ENCODE measurements around the gene BLID. TPM values are rescaled to one million over a fixed set of nuclear protein-coding genes. Genes with fewer than 3 reads are reported as not detected.

BLID gene
- total and polyA plus RNA-seq, 2 of the 4 experiments (the other 2 are of a cell fraction): 0.24 to 30.8 TPM

DNA sequence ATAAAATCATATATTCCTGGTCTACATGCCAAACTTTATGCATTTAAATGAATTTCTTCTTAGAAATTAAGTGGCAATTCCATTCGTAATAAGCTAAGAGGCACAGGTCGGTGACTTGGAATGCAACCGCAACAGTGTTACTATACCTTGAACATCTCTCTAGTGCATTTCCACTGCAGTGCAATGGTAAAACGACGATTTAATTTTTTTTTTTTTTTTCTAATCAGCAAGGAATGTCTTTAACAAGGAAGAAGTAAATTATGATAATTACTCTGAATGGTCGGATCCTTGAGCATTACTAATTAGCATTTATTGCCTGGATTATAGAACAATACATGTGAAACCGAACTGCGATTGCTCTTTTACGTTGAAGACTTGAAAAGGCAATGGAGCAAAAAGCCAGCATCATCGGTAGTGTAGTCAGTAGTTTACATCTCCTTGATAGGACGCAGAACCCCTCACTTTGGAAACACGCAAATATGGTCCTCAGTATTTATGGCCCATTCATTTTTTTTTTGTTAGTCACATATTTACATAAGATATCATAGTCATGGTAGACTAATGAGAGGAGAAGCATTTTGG is 20.2 kb downstream of the BLID start:
- Histone ChIP-seq H3K23ac (ENCODE audit: low read depth, low read length) (no peak overlapping the region), H3K9me3 (ENCODE audit: control insufficient read depth, insufficient read depth, low read length) (no peaks in the 10 kb centered on the region), H3K18ac (ENCODE audit: low read depth, low read length) (peak overlapping the region; percentile 42; the same call in 1 of the 2 replicates), H4K91ac (ENCODE audit: insufficient read depth, low read depth, low read length) (no peak overlapping the region), H3K14ac (replicated peaks; ENCODE audit: low read depth, low read length) (no peak overlapping the region), H3K27ac (ENCODE audit: insufficient read depth, low read length) (0 out of 2 replicates have a peak overlapping the region, but pooled peaks have one; percentile 27), H3K56ac (ENCODE audit: extremely low read depth, insufficient read depth, low read length) (no peak overlapping the region), H2AFZ (replicated peaks; ENCODE audit: low read length, poor library complexity) (no peak overlapping the region), H3K27me3 (ENCODE audit: control insufficient read depth, insufficient read depth, low read length) (no peaks in the 10 kb centered on the region), H3K4me1 (ENCODE audit: control insufficient read depth, insufficient read depth, low read length) (peaks cover 5% of the 10 kb centered on the region; the same call in 1 of the 2 replicates), H4K5ac (ENCODE audit: low read depth, low read length) (no peak overlapping the region), H3K9ac (ENCODE audit: low read depth, low read length) (no peak overlapping the region; the same call in 1 of the 2 replicates), H2AK9ac (replicated peaks; ENCODE audit: low read depth, low read length, poor library complexity) (no peak overlapping the region), H2BK120ac (ENCODE audit: low read depth, low read length) (no peak overlapping the region), H4K8ac (ENCODE audit: low read depth in 2 of 2, low read length in 2 of 2) (peak overlapping the region in 1 of 2 experiments; percentile 10; a peak in 1 of 4 replicates), H4K20me1 (ENCODE audit: insufficient read depth, low read length) (peaks cover 65% of the 10 kb centered on the region), H3K79me1 (ENCODE audit: low read depth in 1 of 2, low read length in 2 of 2) (peaks cover 3 to 10% of the 10 kb centered on the region in 2 experiments; a peak in 2 of 4 replicates), H3K4me2 (ENCODE audit: low read depth, low read length) (peak overlapping the region; percentile 90), H2BK15ac (ENCODE audit: low read depth, low read length) (no peak overlapping the region), H2BK20ac (ENCODE audit: low read depth, low read length) (no peak overlapping the region), H2AK5ac (ENCODE audit: low read depth, low read length) (no peak overlapping the region), H3K4ac (ENCODE audit: low read depth, low read length) (no peak overlapping the region), H3K9me1 (ENCODE audit: insufficient read depth, low read length) (peaks cover 8% of the 10 kb centered on the region), H2BK5ac (ENCODE audit: low read depth, low read length, poor library complexity, severe bottlenecking) (peak overlapping the region; percentile 87), H3K4me3 (ENCODE audit: insufficient read depth, low read depth, low read length) (peak overlapping the region; percentile 46; the same call in 1 of the 2 replicates), H3K36me3 (ENCODE audit: control insufficient read depth, insufficient read depth, low read length) (peaks cover 41% of the 10 kb centered on the region)
- no TSS peak for BruUV-seq (replicated peaks)
- in situ Hi-C loops (cut with MboI; ENCODE audit: low sequenced_read_pairs) (no loop called here), dilution Hi-C loops (cut with HindIII; ENCODE audit: low sequenced_read_pairs, unreplicated experiment) (no loop called here), intact Hi-C loops (cut with micrococcal nuclease) (loop anchor here (5.0 kb wide), 1 partner anchor 498 kb away; no protein-coding TSS in a partner anchor)
- ChIA-PET POLR2A (ENCODE audit: unreplicated experiment) (interaction anchor here (0.6 kb wide), 1 partner anchor 60 kb away, joined by 4 read pairs; no protein-coding TSS in a partner anchor), CTCF (no interaction called here)
- ATAC-seq (ENCODE audit: low read depth) (peak; percentile 3; the same call in 1 of the 2 replicates), DNase-seq (peak; percentile 81)
- no peak for TF ChIP-seq NFE2L2 (IDR thresholded peaks at IDR 0.05; ENCODE audit: low read depth, low read length)
- TF ChIP-seq CHD1 (IDR thresholded peaks at IDR 0.05; ENCODE audit: low read depth, low read length): no peak
- TF ChIP-seq FOS (IDR thresholded peaks at IDR 0.05; ENCODE audit: low read depth, low read length): no peak
- no peak for TF ChIP-seq MAFK (IDR thresholded peaks at IDR 0.05; ENCODE audit: low read depth, low read length)
- no peak for TF ChIP-seq POLR2A (IDR thresholded peaks at IDR 0.05; ENCODE audit: low read depth, low read length)
- TF ChIP-seq CTCF (conservative IDR thresholded peaks at IDR 0.05; ENCODE audit: low read depth, low read length): no peak
- no peak for TF ChIP-seq BHLHE40 (IDR thresholded peaks at IDR 0.05; ENCODE audit: low read depth, low read length)
- TF ChIP-seq RAD21 (IDR thresholded peaks at IDR 0.05; ENCODE audit: low read length): no peak
- TF ChIP-seq, protein P1, sequence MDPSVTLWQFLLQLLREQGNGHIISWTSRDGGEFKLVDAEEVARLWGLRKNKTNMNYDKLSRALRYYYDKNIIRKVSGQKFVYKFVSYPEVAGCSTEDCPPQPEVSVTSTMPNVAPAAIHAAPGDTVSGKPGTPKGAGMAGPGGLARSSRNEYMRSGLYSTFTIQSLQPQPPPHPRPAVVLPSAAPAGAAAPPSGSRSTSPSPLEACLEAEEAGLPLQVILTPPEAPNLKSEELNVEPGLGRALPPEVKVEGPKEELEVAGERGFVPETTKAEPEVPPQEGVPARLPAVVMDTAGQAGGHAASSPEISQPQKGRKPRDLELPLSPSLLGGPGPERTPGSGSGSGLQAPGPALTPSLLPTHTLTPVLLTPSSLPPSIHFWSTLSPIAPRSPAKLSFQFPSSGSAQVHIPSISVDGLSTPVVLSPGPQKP (IDR thresholded peaks at IDR 0.05; ENCODE audit: borderline replicate concordance, low read depth, low read length): no peak
- no peak for TF ChIP-seq MAZ (IDR thresholded peaks at IDR 0.05; ENCODE audit: borderline replicate concordance, low read depth, low read length)
- TF ChIP-seq MXI1 (IDR thresholded peaks at IDR 0.05; ENCODE audit: borderline replicate concordance, low read depth, low read length): no peak
- TF ChIP-seq RCOR1 (IDR thresholded peaks at IDR 0.05; ENCODE audit: insufficient replicate concordance, low read length): no peak
- no peak for TF ChIP-seq USF2 (IDR thresholded peaks at IDR 0.05; ENCODE audit: low read depth, low read length)
- TF ChIP-seq SMC3 (IDR thresholded peaks at IDR 0.05; ENCODE audit: low read depth, low read length): no peak
- no CpG with 5 or more reads among the region's 12 CpGs for WGBS, 2 experiments (ENCODE audit: extremely low coverage in 2 of 2, insufficient read length in 1 of 2)
